Measurements from ENCODE around the gene ECE2. TPM values are rescaled to one million over a fixed set of nuclear protein-coding genes. Genes with fewer than 3 reads are reported as not detected.
"Not testable (repeated sequence)": the region's sequence is repeated elsewhere in the genome, so short reads cannot be mapped to it uniquely, and the experiment has no call there.

The ECE2 gene
- total RNA-seq, 1 donor from 2014 or later = not detected

- DNase-seq (ENCODE audit: low read depth) = peak; percentile 72
These were observed 61.0 kb downstream of the ECE2 start for GRCh38 chr3:184336547-184337398.

- no peak for DNase-seq (ENCODE audit: low read depth)
These were observed 61.5 kb downstream of the ECE2 start, which contains the start of gene FAM131A for GRCh38 chr3:184337399-184337714. Gene FAM131A, plus strand, starts transcription at chr3:184337600. Its CDS starts 31 bp downstream, at chr3:184337631.

- DNase-seq (ENCODE audit: low read depth) = no peak
These were observed 62.2 kb downstream of the ECE2 start for GRCh38 chr3:184337981-184338380.

- no peak for DNase-seq (ENCODE audit: low read depth)
These were observed 62.7 kb downstream of the ECE2 start for GRCh38 chr3:184338511-184338945.

GRCh38 chr3:184339001-184339400 lies 63.2 kb downstream of the ECE2 start:
- DNase-seq (ENCODE audit: low read depth) = no peak

GRCh38 chr3:184339451-184340135 lies 63.8 kb downstream of the ECE2 start:
- not testable (repeated sequence) for DNase-seq (ENCODE audit: low read depth)

- peak; percentile 22 for DNase-seq (ENCODE audit: low read depth)
These were observed 66.1 kb downstream of the ECE2 start for GRCh38 chr3:184341925-184342324.

Other genes starting within 250 kb of the ECE2 start
- 0.10 TPM in 1 of 2 replicates, not detected in the other for gene HTR3D, start 244.3 kb upstream of the ECE2 start, total RNA-seq
- gene HTR3C, start 223.0 kb upstream of the ECE2 start, total RNA-seq = not detected in 2 replicates
- gene HTR3E, start 179.0 kb upstream of the ECE2 start, total RNA-seq = not detected in 2 replicates
- gene EIF2B5, start 140.7 kb upstream of the ECE2 start, total RNA-seq = 36.1 and 43.8 TPM in 2 replicates
- gene DVL3, start 120.6 kb upstream of the ECE2 start, total RNA-seq = 16.8 and 63.6 TPM in 2 replicates
- 299 and 523 TPM in 2 replicates for gene AP2M1, start 101.2 kb upstream of the ECE2 start, total RNA-seq
- gene ABCF3, start 89.8 kb upstream of the ECE2 start, total RNA-seq = 17.9 and 53.3 TPM in 2 replicates
- gene VWA5B2, start 46.4 kb upstream of the ECE2 start, total RNA-seq = 0.10 TPM in 1 of 2 replicates, not detected in the other
- gene ALG3, start 27.1 kb upstream of the ECE2 start, total RNA-seq = 18.9 and 43.2 TPM in 2 replicates
- 4.3 and 4.7 TPM in 2 replicates for gene EEF1AKMT4, start 26.4 kb upstream of the ECE2 start, total RNA-seq
- gene CAMK2N2, start 14.5 kb upstream of the ECE2 start, total RNA-seq = 0.10 TPM in 1 of 2 replicates, not detected in the other
- gene PSMD2, start 23.2 kb downstream of the ECE2 start, total RNA-seq = 423 and 840 TPM in 2 replicates
- 195 and 527 TPM in 2 replicates for gene EIF4G1, start 38.6 kb downstream of the ECE2 start, total RNA-seq
- gene FAM131A, start 61.6 kb downstream of the ECE2 start, total RNA-seq = 16.8 and 24.2 TPM in 2 replicates
- gene CLCN2, start 85.6 kb downstream of the ECE2 start, total RNA-seq = 1.7 and 3.5 TPM in 2 replicates
- gene POLR2H, start 85.7 kb downstream of the ECE2 start, total RNA-seq = 97.3 and 161 TPM in 2 replicates
- gene THPO, start 102.2 kb downstream of the ECE2 start, total RNA-seq = 0.35 and 0.69 TPM in 2 replicates
- 3.0 and 23.9 TPM in 2 replicates for gene CHRD, start 104.0 kb downstream of the ECE2 start, total RNA-seq